BLaER1 (cell line): ENCODE measurements around the gene BICRA.

Source experiments
- H3K27ac ChIP-seq: shearing (Covaris generic); formaldehyde crosslinking; 2 replicates; pipeline ENCODE4 v1.8.1; 2022
- H3K27me3 ChIP-seq: shearing (Covaris generic); formaldehyde crosslinking; 2 replicates; pipeline ENCODE4 v1.8.1; 2022
- H3K36me3 ChIP-seq: shearing (Covaris generic); formaldehyde crosslinking; 2 replicates; pipeline ENCODE4 v1.8.1; 2022
- H3K4me1 ChIP-seq: shearing (Covaris generic); formaldehyde crosslinking; 2 replicates; pipeline ENCODE4 v1.8.1; 2022
- H3K4me2 ChIP-seq: shearing (Covaris generic); formaldehyde crosslinking; 2 replicates; pipeline ENCODE4 v1.8.1; 2022
- H3K4me3 ChIP-seq: shearing (Covaris generic); formaldehyde crosslinking; 2 replicates; pipeline ENCODE4 v1.8.1; 2022
- H3K9ac ChIP-seq: shearing (Covaris generic); formaldehyde crosslinking; 2 replicates; pipeline ENCODE4 v1.8.1; 2022
- H3K9me3 ChIP-seq: shearing (Covaris generic); formaldehyde crosslinking; 2 replicates; pipeline ENCODE4 v1.8.1; 2022
- H4K20me1 ChIP-seq: shearing (Covaris generic); formaldehyde crosslinking; 2 replicates; pipeline ENCODE4 v1.8.1; 2022
- Cebpa-rat ChIP-seq: shearing (Covaris generic); IDR thresholded peaks from 2 replicates; pipeline ENCODE4 v1.8.1; 2022

The BICRA gene

DNA sequence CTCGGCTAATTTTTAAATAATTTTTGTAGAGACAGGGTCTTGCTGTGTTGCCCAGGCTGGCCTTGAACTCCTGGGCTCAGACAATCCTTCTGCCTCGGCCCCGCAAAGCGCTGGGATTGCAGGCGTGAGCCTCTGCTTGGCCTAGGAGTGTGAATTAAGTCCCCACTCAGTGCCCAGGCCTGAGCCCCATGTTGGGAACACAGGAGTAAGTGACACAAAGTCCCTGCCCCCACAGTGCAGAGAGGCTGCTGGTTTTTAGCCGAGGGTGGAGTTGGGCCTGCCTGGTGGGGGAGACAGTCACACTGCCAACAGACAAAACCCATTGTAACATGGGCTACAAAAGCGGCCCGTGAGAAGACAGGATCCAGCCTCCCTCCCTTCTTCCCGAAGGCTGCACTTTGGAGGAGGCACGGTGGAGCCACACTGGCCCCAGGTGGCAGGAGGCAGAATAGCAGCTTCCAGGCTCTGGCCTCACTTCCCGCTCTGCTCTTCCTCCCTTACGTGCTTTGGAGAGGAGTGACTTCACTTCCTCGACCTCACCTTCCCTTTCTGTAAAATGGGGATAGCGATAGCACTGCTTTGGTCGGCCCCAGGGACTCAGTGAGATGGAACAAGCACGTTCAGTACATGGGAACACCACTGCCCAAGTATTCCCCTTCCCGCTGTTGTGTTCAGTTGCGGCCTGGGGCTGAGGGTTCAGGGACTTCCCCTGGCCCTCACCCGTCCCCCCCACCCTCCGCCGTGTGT, 89.1 kb downstream of the BICRA start:
- Histone ChIP-seq H3K4me2 (no peak overlapping the region), H3K36me3 (peaks cover 63% of the 10 kb centered on the region), H3K9me3 (no peaks in the 10 kb centered on the region), H4K20me1 (peaks cover 44% of the 10 kb centered on the region), H3K9ac (no peak overlapping the region), H3K27me3 (no peaks in the 10 kb centered on the region), H3K4me1 (no peaks in the 10 kb centered on the region), H3K4me3 (no peak overlapping the region), H3K27ac (no peak overlapping the region)
- no peak for TF ChIP-seq Cebpa-rat

DNA sequence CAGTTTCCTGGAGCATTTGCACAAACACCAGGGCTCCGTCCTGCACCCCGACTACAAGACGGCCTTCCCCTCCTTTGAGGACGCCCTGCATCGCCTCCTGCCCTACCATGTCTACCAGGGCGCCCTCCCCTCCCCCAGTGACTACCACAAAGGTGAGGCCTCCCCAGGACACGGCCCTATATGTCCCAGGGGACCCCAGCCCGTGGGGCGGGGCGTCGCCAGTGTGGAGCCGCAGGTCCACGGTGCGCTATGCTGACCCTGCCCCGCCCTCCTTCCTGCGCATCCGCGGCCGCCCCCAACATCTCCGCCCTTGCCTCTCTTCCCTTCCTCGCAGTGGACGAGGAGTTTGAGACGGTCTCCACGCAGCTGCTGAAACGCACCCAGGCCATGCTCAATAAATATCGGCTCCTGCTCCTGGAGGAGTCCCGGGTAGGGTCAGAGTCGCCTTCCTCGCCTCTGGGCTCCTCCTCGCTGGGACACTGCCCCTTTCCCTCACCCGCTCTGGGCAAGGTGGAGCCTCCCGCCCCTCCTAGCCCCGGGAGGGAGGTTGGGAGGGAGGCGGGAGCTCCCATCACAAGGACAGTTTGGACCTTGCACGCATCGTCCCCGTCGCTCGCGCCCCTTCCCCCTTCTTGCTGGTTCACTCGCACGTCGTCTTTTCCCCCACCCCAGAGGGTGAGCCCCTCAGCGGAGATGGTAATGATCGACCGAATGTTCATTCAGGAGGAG, 89.9 kb downstream of the BICRA start:
- no peak for TF ChIP-seq Cebpa-rat
- no peak overlapping the region for H3K9ac ChIP-seq
- no peak overlapping the region for H3K27ac ChIP-seq
- no peaks in the 10 kb centered on the region for H3K27me3 ChIP-seq
- H3K36me3 ChIP-seq, result peaks cover 65% of the 10 kb centered on the region
- H3K4me2 ChIP-seq, result no peak overlapping the region
- H3K4me1 ChIP-seq, result no peaks in the 10 kb centered on the region
- no peaks in the 10 kb centered on the region for H3K9me3 ChIP-seq
- H3K4me3 ChIP-seq, result no peak overlapping the region
- peaks cover 36% of the 10 kb centered on the region for H4K20me1 ChIP-seq

DNA sequence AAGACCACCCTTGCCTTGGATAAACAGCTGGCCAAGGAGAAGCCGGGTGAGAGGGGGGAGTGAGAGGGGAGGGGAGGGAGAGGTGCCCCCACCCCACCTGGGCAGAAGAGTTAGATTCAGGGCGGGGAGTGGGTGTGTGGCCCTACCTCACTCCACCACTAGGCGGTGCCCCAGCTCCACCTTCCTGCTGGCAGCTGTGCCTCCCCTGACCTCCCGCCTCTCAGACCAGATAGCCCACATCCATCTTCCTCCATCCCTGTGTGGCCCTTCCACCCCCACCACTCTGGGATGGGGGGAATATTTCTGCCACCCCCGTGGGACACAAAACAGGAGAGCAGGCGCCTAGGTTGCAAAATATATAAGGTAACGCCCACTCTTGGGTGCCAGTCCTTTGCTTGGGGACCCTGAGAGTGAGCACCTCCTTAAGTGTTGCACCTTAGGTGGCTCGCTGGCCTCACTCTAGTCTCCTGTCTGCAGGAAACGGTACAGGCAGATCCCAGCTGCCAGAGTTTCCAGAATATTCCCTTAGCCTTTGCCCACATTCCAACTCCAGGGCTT, 90.5 kb downstream of the BICRA start:
- no peak overlapping the region for H3K4me2 ChIP-seq
- peaks cover 36% of the 10 kb centered on the region for H4K20me1 ChIP-seq
- H3K27me3 ChIP-seq, result no peaks in the 10 kb centered on the region
- H3K4me3 ChIP-seq, result no peak overlapping the region
- no peak overlapping the region for H3K27ac ChIP-seq
- no peak for TF ChIP-seq Cebpa-rat
- H3K36me3 ChIP-seq, result peaks cover 67% of the 10 kb centered on the region
- no peak overlapping the region for H3K9ac ChIP-seq
- H3K9me3 ChIP-seq, result no peaks in the 10 kb centered on the region
- H3K4me1 ChIP-seq, result no peaks in the 10 kb centered on the region

DNA sequence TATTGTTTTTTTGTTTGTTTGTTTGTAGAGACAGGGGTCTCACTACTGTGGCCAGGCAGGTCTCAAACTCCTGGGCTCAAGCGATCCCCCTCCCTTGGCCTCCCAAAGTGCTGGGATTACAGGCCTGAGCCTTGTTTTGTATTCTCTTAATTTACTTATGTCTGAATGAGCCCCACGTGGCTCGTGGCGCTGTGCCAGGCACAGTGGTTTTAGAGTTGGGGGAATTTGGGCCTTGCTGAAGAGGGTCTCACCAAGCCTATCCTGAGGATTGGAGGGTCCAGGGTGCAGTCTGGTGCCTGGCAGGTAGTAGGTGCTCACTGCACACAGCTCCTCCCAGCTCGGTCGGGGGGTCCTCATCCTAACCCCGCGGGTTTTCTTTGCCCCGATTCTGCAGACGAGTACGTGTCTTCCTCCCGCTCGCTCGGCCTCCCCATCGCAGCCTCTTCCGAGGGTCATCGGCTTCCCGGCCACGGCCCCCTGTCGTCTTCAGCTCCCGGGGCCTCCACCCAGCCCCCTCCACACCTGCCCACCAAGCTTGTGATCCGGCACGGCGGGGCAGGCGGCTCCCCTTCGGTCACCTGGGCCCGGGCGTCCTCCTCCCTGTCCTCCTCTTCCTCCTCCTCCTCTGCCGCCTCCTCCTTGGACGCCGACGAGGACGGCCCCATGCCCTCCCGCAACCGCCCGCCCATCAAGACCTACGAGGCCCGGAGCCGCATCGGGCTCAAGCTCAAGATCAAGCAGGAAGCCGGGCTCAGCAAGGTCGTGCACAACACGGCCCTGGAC, 92.2 kb downstream of the BICRA start:
- no peaks in the 10 kb centered on the region for H3K9me3 ChIP-seq

DNA sequence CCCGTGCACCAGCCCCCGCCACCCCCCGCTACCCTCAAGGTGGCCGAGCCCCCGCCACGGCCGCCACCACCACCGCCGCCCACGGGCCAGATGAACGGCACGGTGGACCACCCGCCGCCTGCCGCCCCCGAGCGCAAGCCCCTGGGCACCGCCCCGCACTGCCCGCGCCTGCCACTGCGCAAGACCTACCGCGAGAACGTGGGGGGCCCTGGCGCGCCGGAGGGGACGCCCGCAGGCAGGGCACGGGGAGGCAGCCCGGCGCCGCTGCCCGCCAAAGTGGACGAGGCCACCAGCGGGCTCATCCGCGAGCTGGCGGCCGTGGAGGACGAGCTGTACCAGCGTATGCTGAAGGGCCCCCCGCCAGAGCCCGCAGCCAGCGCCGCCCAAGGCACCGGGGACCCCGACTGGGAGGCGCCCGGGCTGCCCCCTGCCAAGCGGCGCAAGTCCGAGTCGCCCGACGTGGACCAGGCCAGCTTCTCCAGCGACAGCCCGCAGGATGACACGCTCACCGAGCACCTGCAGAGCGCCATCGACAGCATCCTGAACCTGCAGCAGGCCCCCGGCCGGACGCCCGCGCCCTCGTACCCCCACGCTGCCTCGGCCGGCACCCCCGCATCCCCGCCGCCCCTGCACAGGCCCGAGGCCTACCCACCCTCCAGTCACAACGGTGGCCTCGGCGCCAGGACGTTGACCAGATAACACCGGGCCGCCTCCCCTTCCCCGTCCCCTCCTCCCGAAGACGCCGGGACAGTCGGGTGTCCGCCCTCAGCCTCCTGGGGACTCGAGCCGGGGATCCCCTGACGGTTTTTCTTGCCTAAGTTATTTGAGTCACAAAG, 93.0 kb downstream of the BICRA start:
- H4K20me1 ChIP-seq, result peaks cover 26% of the 10 kb centered on the region
- H3K4me1 ChIP-seq, result no peaks in the 10 kb centered on the region
- H3K4me2 ChIP-seq, result no peak overlapping the region
- H3K9ac ChIP-seq, result no peak overlapping the region
- no peak overlapping the region for H3K27ac ChIP-seq
- peaks cover 54% of the 10 kb centered on the region for H3K36me3 ChIP-seq
- H3K4me3 ChIP-seq, result no peak overlapping the region
- H3K27me3 ChIP-seq, result no peaks in the 10 kb centered on the region
- no peak for TF ChIP-seq Cebpa-rat
- H3K9me3 ChIP-seq, result no peaks in the 10 kb centered on the region

More for the DNA sequence above, 92.2 kb downstream of the BICRA start:
- peaks cover 33% of the 10 kb centered on the region for H4K20me1 ChIP-seq
- no peak overlapping the region for H3K9ac ChIP-seq
- H3K27ac ChIP-seq, result no peak overlapping the region
- H3K4me2 ChIP-seq, result no peak overlapping the region
- no peak overlapping the region for H3K4me3 ChIP-seq
- TF ChIP-seq Cebpa-rat, result no peak
- H3K36me3 ChIP-seq, result peaks cover 60% of the 10 kb centered on the region
- H3K27me3 ChIP-seq, result no peaks in the 10 kb centered on the region
- H3K4me1 ChIP-seq, result no peaks in the 10 kb centered on the region

DNA sequence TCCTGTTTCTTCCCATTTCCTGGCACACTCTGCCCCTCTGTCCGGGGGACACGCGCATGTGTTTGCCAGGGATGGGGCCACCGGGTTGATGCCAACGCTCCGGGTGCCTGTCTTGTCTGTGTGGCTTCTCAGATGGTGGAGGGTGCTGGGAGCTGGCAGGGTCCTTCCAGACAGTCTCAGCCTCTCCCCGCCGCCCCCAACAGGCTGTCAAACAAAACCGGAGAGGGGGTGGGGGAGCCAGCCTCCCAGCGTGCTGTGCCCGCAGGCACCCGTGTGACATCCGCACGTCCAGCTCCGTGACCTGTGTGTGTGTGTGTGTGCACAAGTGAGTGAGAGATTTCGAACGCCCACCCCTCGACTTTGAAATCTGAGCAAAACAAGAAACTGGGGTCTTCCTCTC, 93.7 kb downstream of the BICRA start:
- H4K20me1 ChIP-seq, result peaks cover 22% of the 10 kb centered on the region
- no peak for TF ChIP-seq Cebpa-rat
- H3K36me3 ChIP-seq, result peaks cover 54% of the 10 kb centered on the region
- no peak overlapping the region for H3K27ac ChIP-seq
- no peak overlapping the region for H3K9ac ChIP-seq
- H3K27me3 ChIP-seq, result no peaks in the 10 kb centered on the region
- no peak overlapping the region for H3K4me3 ChIP-seq
- H3K4me2 ChIP-seq, result no peak overlapping the region
- H3K9me3 ChIP-seq, result no peaks in the 10 kb centered on the region
- H3K4me1 ChIP-seq, result no peaks in the 10 kb centered on the region

DNA sequence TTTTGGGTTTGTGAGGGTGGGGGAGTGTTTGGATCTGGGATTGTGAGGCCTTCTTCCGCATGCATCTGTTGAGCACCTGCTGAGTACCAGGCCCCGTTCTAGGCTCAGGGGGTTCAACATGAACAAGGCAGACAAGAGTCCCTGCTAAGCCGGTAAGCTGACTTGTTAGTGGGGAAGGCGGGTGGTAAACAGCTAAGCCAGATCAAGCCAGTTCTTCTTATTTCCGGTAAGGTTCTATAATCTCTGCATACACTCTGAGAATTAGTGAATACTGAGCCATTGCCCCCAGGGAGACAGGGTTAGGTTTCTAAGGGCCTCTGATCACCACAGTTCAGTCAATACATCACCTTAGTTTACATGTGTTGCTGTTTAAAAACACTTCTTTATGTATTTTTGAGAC, 94.4 kb downstream of the BICRA start:
- Histone ChIP-seq H3K9ac (no peak overlapping the region), H3K27me3 (no peaks in the 10 kb centered on the region), H3K27ac (no peak overlapping the region), H3K4me3 (no peak overlapping the region), H3K36me3 (peaks cover 54% of the 10 kb centered on the region), H3K4me1 (no peaks in the 10 kb centered on the region), H3K9me3 (no peaks in the 10 kb centered on the region), H4K20me1 (peaks cover 16% of the 10 kb centered on the region), H3K4me2 (no peak overlapping the region)
- TF ChIP-seq Cebpa-rat, result no peak

DNA sequence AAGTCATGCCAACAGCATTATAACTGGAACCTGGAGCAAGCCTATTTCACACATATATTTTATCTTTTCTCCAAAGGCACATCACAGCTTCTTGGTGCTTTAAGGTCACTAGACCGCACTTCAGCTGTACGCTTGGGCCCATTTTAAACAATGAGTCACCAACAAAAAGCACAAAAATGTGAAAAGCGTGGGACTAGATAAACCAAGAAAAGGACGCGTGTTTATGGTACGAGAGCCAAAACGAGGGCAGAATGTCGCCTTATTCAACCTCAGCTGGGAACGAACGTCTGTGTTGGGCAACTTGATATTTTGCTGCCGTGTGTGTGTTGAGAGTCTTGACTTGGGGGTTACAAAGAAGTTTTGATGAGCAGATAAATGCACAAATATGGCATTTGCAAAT, 95.1 kb downstream of the BICRA start:
- H3K4me3 ChIP-seq, result no peak overlapping the region

DNA sequence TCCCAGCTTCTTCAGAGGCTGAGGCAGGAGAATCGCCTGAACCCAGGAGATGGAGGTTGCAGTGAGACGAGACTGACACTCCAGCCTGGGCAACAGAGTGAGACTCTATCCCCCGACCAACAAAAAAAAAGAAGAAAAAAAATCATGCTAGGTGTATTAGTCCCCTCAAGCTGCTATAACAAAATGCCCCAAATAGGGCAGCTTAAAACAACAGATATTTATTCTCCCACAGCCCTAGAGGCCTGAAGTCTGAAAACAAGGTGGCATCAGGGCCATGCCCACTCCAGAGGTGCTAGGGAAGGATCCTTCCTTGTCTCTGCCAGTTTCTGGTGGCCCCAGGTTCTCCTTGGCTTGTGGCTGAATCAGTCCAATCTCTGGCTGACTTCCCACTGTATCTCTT, 95.7 kb downstream of the BICRA start:
- Histone ChIP-seq H3K9me3 (no peaks in the 10 kb centered on the region), H3K27ac (no peak overlapping the region), H4K20me1 (peaks cover 2% of the 10 kb centered on the region; the same call in 1 of the 2 replicates), H3K36me3 (peaks cover 43% of the 10 kb centered on the region), H3K4me1 (peaks cover 9% of the 10 kb centered on the region), H3K4me2 (no peak overlapping the region), H3K9ac (no peak overlapping the region), H3K4me3 (no peak overlapping the region), H3K27me3 (no peaks in the 10 kb centered on the region)
- TF ChIP-seq Cebpa-rat, result no peak

More for the DNA sequence above, 95.1 kb downstream of the BICRA start:
- Histone ChIP-seq H3K27me3 (no peaks in the 10 kb centered on the region), H4K20me1 (peaks cover 9% of the 10 kb centered on the region), H3K4me2 (no peak overlapping the region), H3K9ac (no peak overlapping the region), H3K36me3 (peaks cover 47% of the 10 kb centered on the region), H3K4me1 (peaks cover 2% of the 10 kb centered on the region), H3K9me3 (no peaks in the 10 kb centered on the region), H3K27ac (no peak overlapping the region)
- no peak for TF ChIP-seq Cebpa-rat
